T-helper 1 cell treated with Interleukin-12 subunit alpha and Interleukin-12 subunit beta and Interleukin-4 antibody, amounts not matched to agents 30 μg/mL and 1 μg/mL, for 36 hours (primary cell): ENCODE measurements around the gene WFS1.

Source experiments
- H3K27ac Mint-ChIP-seq: one replicate; pipeline ENCODE4 v1.8.0; 2021; ENCODE audit warnings: mild to moderate bottlenecking, mixed read lengths
- H3K27me3 Mint-ChIP-seq: one replicate; pipeline ENCODE4 v1.8.0; 2021; ENCODE audit warnings: low read depth, mixed read lengths
- H3K36me3 Mint-ChIP-seq: one replicate; pipeline ENCODE4 v1.8.0; 2021; ENCODE audit warnings: low read depth, mixed read lengths
- H3K4me1 Mint-ChIP-seq: one replicate; pipeline ENCODE4 v1.8.0; 2021; ENCODE audit warnings: low read depth, mixed read lengths
- H3K4me3 Mint-ChIP-seq: one replicate; pipeline ENCODE4 v1.8.0; 2021; ENCODE audit warnings: mild to moderate bottlenecking, moderate library complexity, mixed read lengths
- H3K9me3 Mint-ChIP-seq: one replicate; pipeline ENCODE4 v1.8.0; 2021; ENCODE audit warnings: mixed read lengths

WFS1 gene, protein sequence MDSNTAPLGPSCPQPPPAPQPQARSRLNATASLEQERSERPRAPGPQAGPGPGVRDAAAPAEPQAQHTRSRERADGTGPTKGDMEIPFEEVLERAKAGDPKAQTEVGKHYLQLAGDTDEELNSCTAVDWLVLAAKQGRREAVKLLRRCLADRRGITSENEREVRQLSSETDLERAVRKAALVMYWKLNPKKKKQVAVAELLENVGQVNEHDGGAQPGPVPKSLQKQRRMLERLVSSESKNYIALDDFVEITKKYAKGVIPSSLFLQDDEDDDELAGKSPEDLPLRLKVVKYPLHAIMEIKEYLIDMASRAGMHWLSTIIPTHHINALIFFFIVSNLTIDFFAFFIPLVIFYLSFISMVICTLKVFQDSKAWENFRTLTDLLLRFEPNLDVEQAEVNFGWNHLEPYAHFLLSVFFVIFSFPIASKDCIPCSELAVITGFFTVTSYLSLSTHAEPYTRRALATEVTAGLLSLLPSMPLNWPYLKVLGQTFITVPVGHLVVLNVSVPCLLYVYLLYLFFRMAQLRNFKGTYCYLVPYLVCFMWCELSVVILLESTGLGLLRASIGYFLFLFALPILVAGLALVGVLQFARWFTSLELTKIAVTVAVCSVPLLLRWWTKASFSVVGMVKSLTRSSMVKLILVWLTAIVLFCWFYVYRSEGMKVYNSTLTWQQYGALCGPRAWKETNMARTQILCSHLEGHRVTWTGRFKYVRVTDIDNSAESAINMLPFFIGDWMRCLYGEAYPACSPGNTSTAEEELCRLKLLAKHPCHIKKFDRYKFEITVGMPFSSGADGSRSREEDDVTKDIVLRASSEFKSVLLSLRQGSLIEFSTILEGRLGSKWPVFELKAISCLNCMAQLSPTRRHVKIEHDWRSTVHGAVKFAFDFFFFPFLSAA

DNA sequence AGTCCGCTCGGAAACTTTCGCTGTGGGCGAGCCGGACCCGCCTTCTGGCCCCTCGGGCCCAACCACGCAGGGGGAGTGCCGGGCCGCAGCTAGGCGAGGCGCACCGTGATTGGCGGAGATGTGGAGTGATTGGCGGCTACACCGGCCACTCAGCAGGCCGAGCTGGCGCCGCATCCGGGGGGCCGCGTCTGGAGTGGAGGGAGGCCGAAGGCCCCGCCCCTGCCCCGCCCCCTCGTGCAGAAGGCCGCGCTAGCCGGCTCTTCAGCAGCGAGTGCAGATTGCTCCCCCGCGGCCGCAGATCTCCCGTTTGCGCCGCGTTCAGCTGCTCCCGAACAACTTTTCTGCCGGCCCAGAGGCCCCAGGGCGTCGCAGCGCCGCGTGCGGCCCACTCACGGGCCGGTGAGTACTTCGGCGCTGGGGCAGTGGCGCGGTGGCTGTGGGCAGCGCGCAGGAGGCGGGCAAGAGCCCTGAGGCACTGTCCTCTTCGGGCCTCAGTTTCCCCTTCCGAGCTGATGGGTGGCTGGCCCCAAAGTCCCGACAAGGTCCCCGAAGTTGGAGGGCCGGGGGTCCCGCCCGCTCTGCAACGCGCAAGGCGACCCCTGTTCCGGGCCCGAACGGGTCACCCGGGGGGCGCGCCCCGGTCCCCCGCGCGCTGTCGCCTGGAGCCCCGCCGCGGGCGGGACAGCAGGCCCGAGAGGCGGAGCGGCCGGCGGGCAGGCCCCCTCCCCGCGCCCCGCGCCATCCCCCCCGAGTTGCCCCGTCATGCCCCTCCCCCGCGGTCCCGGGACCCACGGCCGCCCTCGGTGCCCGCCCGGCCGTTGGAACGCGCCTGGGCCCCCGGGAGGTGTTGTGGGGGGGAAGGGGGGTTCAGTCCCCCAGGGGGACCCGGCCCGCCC lies at the start of gene WFS1:
Gene WFS1, plus strand, starts transcription at position 235 of the 896 bp plus-strand sequence. CDS start 7,606 bp downstream, outside the sequence.
- Mint-ChIP-seq H3K27ac (no peak within 1 kb of the TSS), H3K9me3 (no peaks in the 10 kb centered on the region), H3K4me1 (peaks cover 17% of the 10 kb centered on the region)

DNA sequence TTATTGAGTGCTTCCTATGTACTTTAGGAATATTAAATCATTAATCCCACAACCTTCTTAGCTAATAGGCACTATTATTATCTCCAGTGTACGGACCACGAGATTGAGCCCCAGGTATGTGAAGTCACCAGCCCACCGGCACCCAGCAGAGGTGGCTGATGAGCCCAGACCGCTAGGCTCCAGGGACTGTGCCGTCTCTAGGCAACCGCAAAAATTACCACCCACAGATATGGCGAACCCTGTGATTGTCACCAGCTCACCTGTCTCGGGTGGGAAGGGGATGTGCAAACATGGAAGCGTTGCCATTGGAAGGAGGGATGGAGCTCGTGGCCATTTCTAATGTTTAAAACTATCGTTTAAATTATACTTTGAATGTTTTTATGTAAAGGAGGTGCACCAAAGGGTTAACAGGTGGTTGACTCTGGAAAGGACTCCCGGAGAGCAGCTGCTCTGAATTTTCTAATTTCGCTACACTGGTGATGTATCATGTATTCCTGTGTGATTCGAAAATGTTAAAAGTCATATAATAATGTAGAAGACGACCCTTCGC lies 48.3 kb upstream of the WFS1 start:
- Mint-ChIP-seq H3K4me1 (peaks cover 2% of the 10 kb centered on the region), H3K4me3 (no peak overlapping the region), H3K27ac (no peak overlapping the region), H3K27me3 (peaks cover 76% of the 10 kb centered on the region), H3K9me3 (peaks cover 5% of the 10 kb centered on the region), H3K36me3 (no peaks in the 10 kb centered on the region)

More for the DNA sequence above, at the start of gene WFS1:
- Mint-ChIP-seq H3K36me3 (no peaks in the 10 kb centered on the region), H3K27me3 (peaks cover 52% of the 10 kb centered on the region), H3K4me3 (peak within 1 kb of the TSS; percentile 80)

DNA sequence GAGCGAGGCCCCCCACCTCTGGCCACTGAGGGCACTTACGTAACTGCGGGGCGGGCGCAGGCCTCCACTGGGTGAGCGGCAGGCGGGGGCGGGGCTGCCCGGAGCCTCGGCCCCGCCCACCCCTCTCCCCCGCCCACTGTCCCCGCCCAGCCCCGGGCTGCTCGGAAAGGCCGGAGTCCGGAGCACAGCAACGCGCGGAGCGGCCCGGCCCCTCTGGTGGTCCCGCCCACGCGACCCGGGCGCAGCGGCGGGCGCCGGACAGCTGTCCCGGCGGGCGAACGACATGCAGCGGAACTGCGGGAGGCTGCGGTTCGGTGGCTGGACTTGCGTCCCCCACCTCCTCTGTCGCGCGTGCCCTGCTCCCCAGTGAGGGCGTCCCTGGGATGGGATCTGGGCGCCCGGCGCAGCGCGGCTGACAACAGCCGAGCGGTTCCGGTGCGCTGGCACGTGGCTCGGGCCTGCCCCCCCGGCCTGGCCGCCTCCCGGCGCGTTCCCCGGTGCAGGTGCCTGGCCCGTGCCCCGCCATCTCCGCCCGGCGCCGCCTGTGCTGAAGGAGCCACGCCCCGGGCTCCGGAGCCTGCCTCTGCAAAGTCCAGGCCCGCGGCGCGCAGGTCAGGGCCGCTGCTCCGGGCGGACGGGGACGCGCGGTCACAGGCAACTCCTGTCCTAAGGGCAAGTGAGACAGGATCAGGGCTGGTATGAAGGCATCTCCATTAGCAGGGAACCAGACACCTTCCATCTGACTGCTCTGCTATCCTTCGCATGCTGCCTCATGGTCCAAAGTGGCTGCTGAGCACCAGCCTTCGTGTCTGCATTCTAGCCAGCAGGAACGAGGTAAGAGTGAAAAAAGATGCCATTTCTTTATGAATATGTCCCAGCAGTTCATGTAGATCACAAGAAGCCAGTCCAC lies 47.5 kb upstream of the WFS1 start:
- Mint-ChIP-seq H3K36me3 (no peaks in the 10 kb centered on the region), H3K27me3 (peaks cover 70% of the 10 kb centered on the region), H3K27ac (no peak overlapping the region), H3K9me3 (peaks cover 5% of the 10 kb centered on the region), H3K4me3 (no peak overlapping the region), H3K4me1 (peaks cover 2% of the 10 kb centered on the region)

DNA sequence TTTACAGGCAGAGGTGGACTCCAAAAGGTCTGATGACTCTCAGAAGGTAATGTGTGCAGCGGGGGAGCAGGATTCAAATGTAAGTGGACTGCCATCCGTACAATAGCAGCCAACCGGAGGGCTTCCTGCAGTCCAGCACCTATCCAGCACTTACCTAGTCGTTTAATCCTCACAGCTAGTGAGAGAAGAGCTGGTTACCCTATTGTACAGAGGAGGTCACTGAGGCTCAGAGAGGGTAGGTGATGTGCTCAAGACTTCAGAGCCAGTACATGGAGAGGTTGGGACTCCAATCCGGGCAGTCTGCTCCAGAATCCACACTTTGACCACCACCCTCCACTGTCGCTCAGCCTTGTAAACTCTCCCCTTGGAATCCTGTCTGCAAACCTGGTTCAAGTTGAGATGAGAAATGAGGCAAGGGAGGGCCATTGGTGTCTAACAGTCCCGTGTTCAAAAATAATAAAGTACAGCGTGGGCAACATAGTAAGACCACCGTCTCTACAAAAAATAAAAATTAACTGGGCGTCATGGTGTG lies 46.8 kb upstream of the WFS1 start:
- Mint-ChIP-seq H3K27me3 (peaks cover 63% of the 10 kb centered on the region), H3K36me3 (no peaks in the 10 kb centered on the region), H3K4me3 (no peak overlapping the region), H3K9me3 (peaks cover 5% of the 10 kb centered on the region), H3K27ac (no peak overlapping the region), H3K4me1 (peaks cover 2% of the 10 kb centered on the region)

DNA sequence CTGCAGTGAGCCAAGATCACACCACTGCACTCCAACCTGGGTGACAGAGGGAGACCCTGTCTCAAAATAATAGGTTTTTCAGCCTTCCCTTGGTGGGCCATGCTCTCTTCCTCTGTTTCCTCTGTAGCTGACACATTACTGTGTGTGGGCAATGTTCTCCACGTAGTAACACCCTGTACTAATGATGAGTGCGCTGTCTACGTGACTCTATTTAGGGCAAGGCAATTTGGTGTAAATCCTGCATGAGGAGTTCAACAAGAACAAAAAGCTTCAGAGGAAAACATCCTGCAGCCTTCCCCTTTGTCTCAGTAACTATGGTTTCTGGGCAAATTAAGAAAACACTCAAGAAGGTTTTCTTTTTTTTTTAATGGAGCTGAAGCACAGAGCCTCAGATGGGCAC lies 44.9 kb upstream of the WFS1 start:
- Mint-ChIP-seq H3K27me3 (peaks cover 50% of the 10 kb centered on the region), H3K9me3 (peaks cover 5% of the 10 kb centered on the region), H3K4me3 (no peak overlapping the region), H3K27ac (no peak overlapping the region), H3K4me1 (no peaks in the 10 kb centered on the region), H3K36me3 (no peaks in the 10 kb centered on the region)

DNA sequence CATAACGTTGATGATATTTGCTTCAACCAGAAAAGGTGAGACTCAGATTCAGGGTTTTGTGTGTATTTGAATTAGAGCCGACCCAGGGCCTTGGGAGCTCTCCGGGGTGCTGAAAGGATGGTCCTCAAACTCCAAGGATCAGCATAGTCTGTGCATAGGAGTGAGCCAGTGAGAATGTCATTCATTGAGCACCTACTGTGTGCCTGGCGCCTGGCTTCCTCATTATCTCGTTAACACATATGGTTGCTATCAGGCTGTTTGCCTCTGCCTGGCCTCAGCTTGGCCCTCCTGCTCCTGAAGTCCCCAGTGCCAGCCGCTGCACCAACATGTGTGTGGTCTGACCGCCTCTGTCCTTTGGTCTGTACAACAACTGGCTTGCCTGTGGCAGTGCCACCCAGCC lies 44.2 kb upstream of the WFS1 start:
- Mint-ChIP-seq H3K9me3 (peaks cover 5% of the 10 kb centered on the region), H3K36me3 (no peaks in the 10 kb centered on the region), H3K4me1 (no peaks in the 10 kb centered on the region), H3K27ac (no peak overlapping the region), H3K27me3 (peaks cover 45% of the 10 kb centered on the region), H3K4me3 (no peak overlapping the region)

DNA sequence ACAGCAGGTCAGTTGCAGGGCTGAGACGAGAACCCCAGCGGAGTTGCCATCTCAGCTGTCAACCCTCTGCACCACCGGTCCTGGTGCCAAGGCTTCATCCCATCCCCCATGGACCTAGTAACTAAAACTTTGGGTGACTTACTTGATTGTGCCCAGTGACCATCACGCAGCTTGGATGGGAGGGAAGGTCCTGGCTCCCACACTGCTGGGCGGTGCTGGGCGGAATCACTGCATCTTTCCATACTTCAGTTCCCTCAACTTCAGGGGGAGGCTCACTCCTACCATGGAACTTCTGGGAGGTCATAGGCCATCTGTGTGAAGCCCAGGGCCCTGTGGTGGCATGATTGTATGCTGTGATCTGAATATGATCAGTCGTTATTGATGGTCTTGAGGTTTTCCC lies 43.1 kb upstream of the WFS1 start:
- no peaks in the 10 kb centered on the region for H3K36me3 Mint-ChIP-seq
- H3K4me1 Mint-ChIP-seq = no peaks in the 10 kb centered on the region
- peaks cover 5% of the 10 kb centered on the region for H3K9me3 Mint-ChIP-seq
- peaks cover 34% of the 10 kb centered on the region for H3K27me3 Mint-ChIP-seq
- H3K4me3 Mint-ChIP-seq = no peak overlapping the region
- no peak overlapping the region for H3K27ac Mint-ChIP-seq

DNA sequence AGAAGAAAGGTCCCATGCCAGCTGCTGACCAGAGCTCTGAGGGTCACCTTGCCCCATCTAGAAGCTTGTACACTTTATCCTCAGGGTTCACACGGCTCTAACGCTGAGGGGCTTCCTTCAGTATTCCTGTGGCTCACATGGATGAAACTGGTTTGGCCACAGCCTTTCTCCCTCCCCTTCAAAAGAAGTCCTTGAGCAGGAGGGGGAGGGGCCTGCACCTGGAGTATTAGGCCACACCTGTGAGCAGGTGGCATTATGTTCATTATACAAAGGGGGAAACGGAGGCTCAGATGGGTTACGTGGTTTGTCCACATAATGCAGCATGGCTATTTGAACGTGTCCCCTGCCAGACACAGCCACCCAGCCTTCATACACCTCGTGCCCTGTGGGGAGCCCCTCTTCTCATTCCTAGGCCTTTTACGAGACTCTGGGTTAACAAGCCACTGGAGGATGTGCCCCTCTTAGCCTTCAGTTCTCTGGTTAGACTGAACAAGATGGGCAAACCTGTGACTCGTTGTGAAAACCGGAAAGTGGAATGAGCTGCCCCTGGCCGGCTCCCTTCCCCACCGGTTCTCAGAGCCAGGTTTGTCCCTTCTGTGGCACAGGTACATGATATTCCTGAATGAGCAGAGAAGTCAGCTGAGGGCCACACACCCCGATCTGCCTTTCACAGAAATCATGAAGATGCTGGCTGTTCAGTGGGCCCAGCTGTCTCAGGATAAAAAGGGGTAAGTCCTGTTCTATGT lies 42.1 kb upstream of the WFS1 start:
- no peaks in the 10 kb centered on the region for H3K36me3 Mint-ChIP-seq
- no peak overlapping the region for H3K4me3 Mint-ChIP-seq
- no peaks in the 10 kb centered on the region for H3K4me1 Mint-ChIP-seq
- peaks cover 29% of the 10 kb centered on the region for H3K27me3 Mint-ChIP-seq
- peaks cover 2% of the 10 kb centered on the region for H3K9me3 Mint-ChIP-seq
- no peak overlapping the region for H3K27ac Mint-ChIP-seq

DNA sequence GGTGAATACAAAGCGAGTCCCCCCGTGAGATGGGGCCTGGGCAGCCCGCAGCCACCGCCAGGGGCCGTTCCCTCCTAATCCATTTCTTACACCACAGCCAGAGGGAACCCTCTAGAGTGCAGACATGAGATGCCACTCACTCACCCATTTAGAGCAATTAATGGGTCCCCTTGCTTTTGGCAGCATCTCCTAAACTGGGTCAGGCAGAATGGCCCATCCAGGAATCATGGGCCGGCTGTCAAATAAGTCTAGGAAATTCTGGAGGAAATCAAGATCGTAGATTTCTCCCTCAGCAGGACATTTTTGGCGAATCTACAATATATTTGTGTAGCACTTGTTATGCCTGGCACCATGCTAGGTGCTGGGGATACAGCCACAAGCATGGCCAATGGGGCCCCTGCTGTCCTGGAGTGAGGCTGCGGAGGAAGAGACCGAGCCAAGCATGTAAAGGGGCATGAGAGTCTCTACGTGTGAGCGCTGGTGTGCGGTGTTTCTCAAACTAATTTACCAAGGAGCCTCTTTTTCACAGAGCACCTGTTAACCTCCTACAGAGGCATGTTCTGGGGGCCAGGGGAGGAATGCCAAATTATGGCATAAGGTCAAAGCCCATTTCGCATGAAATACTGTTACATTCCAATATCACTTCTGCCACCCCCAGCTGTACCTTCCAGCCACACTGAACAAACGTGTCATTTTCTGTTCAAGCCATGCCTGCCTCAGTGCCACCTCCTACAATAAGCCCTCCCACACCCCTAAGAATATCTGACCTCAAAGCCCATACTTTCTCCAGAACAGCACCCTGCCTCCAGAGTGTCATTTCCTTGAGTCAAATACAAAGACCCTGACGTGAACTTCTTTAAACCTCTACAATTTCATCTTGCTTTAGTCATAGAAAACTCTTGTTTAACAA lies 41.2 kb upstream of the WFS1 start:
- Mint-ChIP-seq H3K4me1 (no peaks in the 10 kb centered on the region), H3K9me3 (no peaks in the 10 kb centered on the region), H3K36me3 (no peaks in the 10 kb centered on the region), H3K4me3 (no peak overlapping the region), H3K27me3 (peaks cover 21% of the 10 kb centered on the region), H3K27ac (no peak overlapping the region)

DNA sequence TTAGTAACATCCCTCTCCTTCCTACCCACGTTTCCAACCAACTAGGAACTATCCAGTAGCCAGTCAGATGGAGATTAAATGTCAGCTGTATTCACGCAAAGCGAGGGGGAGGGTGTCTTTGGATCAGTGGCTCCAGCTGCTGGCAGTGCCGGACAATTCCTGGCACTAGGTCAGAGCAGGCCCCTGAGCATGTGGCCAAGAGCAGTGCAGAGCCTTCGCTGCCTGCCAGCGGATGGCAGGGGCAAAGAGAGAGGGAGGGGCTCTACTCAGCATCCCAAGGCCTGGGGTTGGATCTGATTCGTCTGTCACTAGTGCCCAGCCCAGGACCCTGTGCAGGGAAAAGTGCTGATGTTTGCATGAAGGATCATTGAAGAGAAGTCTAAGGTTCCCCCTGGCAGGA lies 40.6 kb upstream of the WFS1 start:
- Mint-ChIP-seq H3K9me3 (no peaks in the 10 kb centered on the region), H3K27me3 (peaks cover 16% of the 10 kb centered on the region), H3K4me3 (no peak overlapping the region), H3K27ac (no peak overlapping the region), H3K4me1 (no peaks in the 10 kb centered on the region), H3K36me3 (no peaks in the 10 kb centered on the region)

DNA sequence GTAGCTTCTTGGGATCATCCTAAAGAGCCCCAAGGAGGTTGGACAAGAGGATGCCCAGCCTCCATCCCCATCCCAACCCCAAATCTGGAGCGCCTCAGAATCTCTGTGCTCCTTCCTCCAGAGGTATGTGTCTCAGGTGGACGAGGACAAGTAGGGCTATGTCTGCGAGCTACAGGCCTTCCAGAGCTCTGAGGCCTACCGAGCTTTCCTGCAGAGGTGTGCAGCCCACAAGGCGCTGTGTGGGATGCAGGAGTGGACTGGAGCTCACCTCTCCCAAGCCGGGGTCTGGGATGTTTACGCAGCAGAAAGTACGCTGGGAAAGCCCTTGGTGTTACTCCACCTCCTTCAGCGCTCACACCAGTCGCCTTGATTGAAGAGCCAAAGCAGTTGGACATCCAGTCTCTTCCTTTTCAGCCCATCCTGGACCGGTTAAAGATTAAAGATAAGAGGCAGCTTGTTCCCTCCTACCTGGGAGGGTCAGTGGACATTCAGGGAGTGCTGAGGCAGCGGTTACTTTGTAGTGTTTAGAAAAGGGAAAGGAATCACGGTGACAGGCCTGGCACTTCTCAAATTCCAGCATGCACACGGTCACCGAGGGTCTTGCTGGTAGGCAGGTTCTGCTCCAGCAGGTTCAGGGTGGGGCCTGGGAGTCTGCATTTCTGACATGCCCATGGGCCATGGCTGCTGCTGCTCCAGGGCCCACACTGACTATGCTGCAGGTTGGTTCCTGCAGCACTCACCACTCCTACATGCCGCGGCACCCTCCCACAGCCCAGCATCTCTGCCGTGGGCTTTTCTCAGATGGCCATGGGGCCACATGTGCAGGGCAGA lies 39.8 kb upstream of the WFS1 start:
- Mint-ChIP-seq H3K36me3 (no peaks in the 10 kb centered on the region), H3K27me3 (peaks cover 10% of the 10 kb centered on the region), H3K9me3 (no peaks in the 10 kb centered on the region), H3K27ac (no peak overlapping the region), H3K4me1 (no peaks in the 10 kb centered on the region), H3K4me3 (no peak overlapping the region)
